ENCODE results near the gene RPS25.
"Not testable (repeated sequence)": the region's sequence is repeated elsewhere in the genome, so short reads cannot be mapped to it uniquely, and the experiment has no call there.

RPS25 gene

GRCh38 chr11:118975771-118976709 is 42.1 kb downstream of the RPS25 start:
- DNase-seq (ENCODE audit: low read depth), result peak; percentile 20
- H3K4me3 ChIP-seq (ENCODE audit: control insufficient read depth, low read depth, low read length), result no peak overlapping the region
- no peak for TF ChIP-seq CTCF (IDR thresholded peaks at IDR 0.05; ENCODE audit: control insufficient read depth, insufficient read depth, low read depth, low read length, missing control alignments)

- no peak for TF ChIP-seq CTCF (IDR thresholded peaks at IDR 0.05; ENCODE audit: control insufficient read depth, insufficient read depth, low read depth, low read length, missing control alignments)
- DNase-seq (ENCODE audit: low read depth), result no peak
- H3K4me3 ChIP-seq (ENCODE audit: control insufficient read depth, low read depth, low read length), result no peak overlapping the region
These were observed 44.2 kb downstream of the RPS25 start for GRCh38 chr11:118973985-118974384.

- DNase-seq (ENCODE audit: low read depth), result no peak
- no peak for TF ChIP-seq CTCF (IDR thresholded peaks at IDR 0.05; ENCODE audit: control insufficient read depth, insufficient read depth, low read depth, low read length, missing control alignments)
- H3K4me3 ChIP-seq (ENCODE audit: control insufficient read depth, low read depth, low read length), result no peak within 1 kb of the TSS
These were observed 46.5 kb downstream of the RPS25 start, which contains the start of gene FOXR1 for GRCh38 chr11:118971646-118972045. Gene FOXR1, plus strand, starts transcription at chr11:118971761. Its CDS starts 171 bp downstream, at chr11:118971932.

GRCh38 chr11:118969508-118969907 is 48.6 kb downstream of the RPS25 start:
- not testable (repeated sequence) for DNase-seq (ENCODE audit: low read depth)

More at GRCh38 chr11:118969508-118969907, 48.6 kb downstream of the RPS25 start:
- not testable (repeated sequence) for H3K4me3 ChIP-seq (ENCODE audit: control insufficient read depth, low read depth, low read length)
